ENCODE data around the gene P2RX2.
"Not testable (repeated sequence)": the region's sequence is repeated elsewhere in the genome, so short reads cannot be mapped to it uniquely, and the experiment has no call there.

P2RX2 gene

GRCh38 chr12:132591107-132591935 is 27.3 kb upstream of the P2RX2 start:
- ATAC-seq (ENCODE audit: low read depth): no peak
- H3K4me1 Mint-ChIP-seq: peaks cover 9% of the 10 kb centered on the region
- H3K9me3 Mint-ChIP-seq: no peaks in the 10 kb centered on the region
- H3K4me3 Mint-ChIP-seq: no peak overlapping the region
- H3K27me3 Mint-ChIP-seq: peaks cover 11% of the 10 kb centered on the region
- no peak for DNase-seq (ENCODE audit: low spot score in 2 of 2)
- no peaks in the 10 kb centered on the region for H3K36me3 Mint-ChIP-seq
- no peak overlapping the region for H3K27ac Mint-ChIP-seq

- peaks cover 13% of the 10 kb centered on the region for H3K27me3 Mint-ChIP-seq
- no peak overlapping the region for H3K27ac Mint-ChIP-seq
- no peaks in the 10 kb centered on the region for H3K36me3 Mint-ChIP-seq
- H3K4me1 Mint-ChIP-seq: peaks cover 13% of the 10 kb centered on the region
- H3K9me3 Mint-ChIP-seq: no peaks in the 10 kb centered on the region
- ATAC-seq (ENCODE audit: low read depth) (no peak), DNase-seq (ENCODE audit: low spot score in 2 of 2) (no peak)
- no peak overlapping the region for H3K4me3 Mint-ChIP-seq
Observed at GRCh38 chr12:132592282-132592970, 26.1 kb upstream of the P2RX2 start.

GRCh38 chr12:132593071-132593470 is 25.5 kb upstream of the P2RX2 start:
- Mint-ChIP-seq H3K36me3 (peaks cover 2% of the 10 kb centered on the region), H3K27ac (no peak overlapping the region), H3K27me3 (peaks cover 16% of the 10 kb centered on the region), H3K9me3 (no peaks in the 10 kb centered on the region), H3K4me3 (no peak overlapping the region), H3K4me1 (peaks cover 17% of the 10 kb centered on the region)
- no peak for DNase-seq (ENCODE audit: low spot score in 2 of 2)
- no peak for ATAC-seq (ENCODE audit: low read depth)

- H3K36me3 Mint-ChIP-seq: peaks cover 2% of the 10 kb centered on the region
- DNase-seq (ENCODE audit: low spot score in 2 of 2) (no peak), ATAC-seq (ENCODE audit: low read depth) (no peak)
- no peaks in the 10 kb centered on the region for H3K9me3 Mint-ChIP-seq
- no peak overlapping the region for H3K4me3 Mint-ChIP-seq
- peak overlapping the region; percentile 15 for H3K27ac Mint-ChIP-seq
- peaks cover 17% of the 10 kb centered on the region for H3K27me3 Mint-ChIP-seq
- peaks cover 19% of the 10 kb centered on the region for H3K4me1 Mint-ChIP-seq
Observed at GRCh38 chr12:132593521-132593920, 25.1 kb upstream of the P2RX2 start.

GRCh38 chr12:132593938-132594358 is 24.6 kb upstream of the P2RX2 start:
- peaks cover 19% of the 10 kb centered on the region for H3K27me3 Mint-ChIP-seq
- H3K4me1 Mint-ChIP-seq: peaks cover 22% of the 10 kb centered on the region
- ATAC-seq (ENCODE audit: low read depth): peak; percentile 43
- no peaks in the 10 kb centered on the region for H3K9me3 Mint-ChIP-seq
- H3K36me3 Mint-ChIP-seq: peaks cover 4% of the 10 kb centered on the region
- H3K4me3 Mint-ChIP-seq: no peak overlapping the region
- DNase-seq (ENCODE audit: low spot score in 2 of 2): no peak
- H3K27ac Mint-ChIP-seq: peak overlapping the region; percentile 15

- Mint-ChIP-seq H3K4me3 (no peak overlapping the region), H3K27me3 (peaks cover 19% of the 10 kb centered on the region), H3K9me3 (no peaks in the 10 kb centered on the region), H3K4me1 (peaks cover 25% of the 10 kb centered on the region), H3K27ac (no peak overlapping the region), H3K36me3 (peaks cover 4% of the 10 kb centered on the region)
- no peak for DNase-seq (ENCODE audit: low spot score in 2 of 2)
- ATAC-seq (ENCODE audit: low read depth): no peak
Observed at GRCh38 chr12:132595183-132595582, 23.4 kb upstream of the P2RX2 start.

- H3K9me3 Mint-ChIP-seq: no peaks in the 10 kb centered on the region
- DNase-seq (ENCODE audit: low spot score in 2 of 2) (no peak), ATAC-seq (ENCODE audit: low read depth) (no peak)
- no peak overlapping the region for H3K4me3 Mint-ChIP-seq
- H3K36me3 Mint-ChIP-seq: peaks cover 4% of the 10 kb centered on the region
- H3K27me3 Mint-ChIP-seq: peaks cover 19% of the 10 kb centered on the region
- peaks cover 31% of the 10 kb centered on the region for H3K4me1 Mint-ChIP-seq
- H3K27ac Mint-ChIP-seq: no peak overlapping the region
Observed at GRCh38 chr12:132596016-132596415, 22.6 kb upstream of the P2RX2 start.

GRCh38 chr12:132597333-132598316 is 21.0 kb upstream of the P2RX2 start:
- Mint-ChIP-seq H3K27me3 (peaks cover 22% of the 10 kb centered on the region), H3K36me3 (peaks cover 4% of the 10 kb centered on the region), H3K4me3 (peak overlapping the region; percentile 92), H3K9me3 (no peaks in the 10 kb centered on the region), H3K27ac (peak overlapping the region; percentile 53), H3K4me1 (peaks cover 33% of the 10 kb centered on the region)
- ATAC-seq (ENCODE audit: low read depth) (peak; percentile 40), DNase-seq (ENCODE audit: low spot score in 2 of 2) (no peak)

- Mint-ChIP-seq H3K27me3 (peaks cover 16% of the 10 kb centered on the region), H3K4me3 (peak overlapping the region; percentile 83), H3K4me1 (peaks cover 31% of the 10 kb centered on the region)
- not testable (repeated sequence) for H3K27ac Mint-ChIP-seq; DNase-seq (ENCODE audit: low spot score in 2 of 2); H3K9me3 Mint-ChIP-seq; H3K36me3 Mint-ChIP-seq; ATAC-seq (ENCODE audit: low read depth)
Observed at GRCh38 chr12:132599502-132599901, 19.1 kb upstream of the P2RX2 start.

GRCh38 chr12:132600048-132601032 is 18.2 kb upstream of the P2RX2 start:
- no peaks in the 10 kb centered on the region for H3K9me3 Mint-ChIP-seq
- peak; percentile 67 for ATAC-seq (ENCODE audit: low read depth)
- H3K36me3 Mint-ChIP-seq: peaks cover 4% of the 10 kb centered on the region
- DNase-seq (ENCODE audit: low spot score in 2 of 2): peak in 1 of 2 donors; percentile 42
- H3K4me3 Mint-ChIP-seq: peak overlapping the region; percentile 83
- peaks cover 30% of the 10 kb centered on the region for H3K4me1 Mint-ChIP-seq
- H3K27ac Mint-ChIP-seq: peak overlapping the region; percentile 51
- peaks cover 19% of the 10 kb centered on the region for H3K27me3 Mint-ChIP-seq

GRCh38 chr12:132601171-132601883 is 17.2 kb upstream of the P2RX2 start:
- no peaks in the 10 kb centered on the region for H3K9me3 Mint-ChIP-seq
- no peak for DNase-seq (ENCODE audit: low spot score in 2 of 2)
- H3K27ac Mint-ChIP-seq: peak overlapping the region; percentile 51
- ATAC-seq (ENCODE audit: low read depth): no peak
- peaks cover 4% of the 10 kb centered on the region for H3K36me3 Mint-ChIP-seq
- H3K27me3 Mint-ChIP-seq: peaks cover 20% of the 10 kb centered on the region
- H3K4me3 Mint-ChIP-seq: peak overlapping the region; percentile 83
- H3K4me1 Mint-ChIP-seq: peaks cover 26% of the 10 kb centered on the region

- Mint-ChIP-seq H3K27ac (no peak overlapping the region), H3K36me3 (peaks cover 3% of the 10 kb centered on the region), H3K9me3 (no peaks in the 10 kb centered on the region), H3K4me3 (no peak overlapping the region), H3K4me1 (peaks cover 22% of the 10 kb centered on the region), H3K27me3 (peaks cover 19% of the 10 kb centered on the region)
- ATAC-seq (ENCODE audit: low read depth): no peak
- no peak for DNase-seq (ENCODE audit: low spot score in 2 of 2)
Observed at GRCh38 chr12:132602572-132603239, 15.9 kb upstream of the P2RX2 start.
